Smooth muscle cell (in vitro differentiated cells): Measurements from ENCODE around the gene ATAD3C. TPM values are rescaled to one million over a fixed set of nuclear protein-coding genes. Genes with fewer than 3 reads are reported as not detected.
A peak's percentile ranks its signal among the peaks of the same experiment; 100 is the strongest.
"Not testable (repeated sequence)": the region's sequence is repeated elsewhere in the genome, so short reads cannot be mapped to it uniquely, and the experiment has no call there.

Experiments used
- DNase-seq: peaks from one replicate; lab custom pipeline; 2025; ENCODE audit not compliant: unreplicated experiment; lab: John Stamatoyannopoulos, UW
- H2AFZ ChIP-seq: fragments of 200-600 bp; sonication (generic); 2 replicates; pipeline ENCODE4 v1.6.0; 2016; ENCODE audit warnings: antibody characterized with exemption, low read depth, mild to moderate bottlenecking
- H3F3A ChIP-seq: fragments of 200-600 bp; sonication (generic); 2 replicates; pipeline ENCODE4 v1.6.0; 2017; ENCODE audit warnings: antibody characterized with exemption, low read depth
- H3K27ac ChIP-seq: fragments of 200-600 bp; sonication (generic); 2 replicates; pipeline ENCODE4 v1.5.1; 2016; ENCODE audit warnings: low read depth, mild to moderate bottlenecking
- H3K27me3 ChIP-seq: fragments of 200-600 bp; sonication (generic); 2 replicates; pipeline ENCODE4 v1.6.1; 2016; ENCODE audit warnings: low read depth, mild to moderate bottlenecking
- H3K36me3 ChIP-seq: fragments of 200-600 bp; sonication (generic); 2 replicates; pipeline ENCODE4 v1.5.1; 2016; ENCODE audit warnings: low read depth
- H3K4me1 ChIP-seq: fragments of 200-600 bp; sonication (generic); 2 replicates; pipeline ENCODE4 v1.5.1; 2016; ENCODE audit warnings: low read depth
- H3K4me2 ChIP-seq: fragments of 200-600 bp; sonication (generic); 2 replicates; pipeline ENCODE4 v1.6.0; 2016; ENCODE audit warnings: mild to moderate bottlenecking
- H3K4me3 ChIP-seq: fragments of 200-600 bp; sonication (generic); 2 replicates; pipeline ENCODE4 v1.5.1; 2016; ENCODE audit warnings: mild to moderate bottlenecking
- H3K79me2 ChIP-seq: fragments of 200-600 bp; sonication (generic); 2 replicates; pipeline ENCODE4 v1.6.0; 2016; ENCODE audit warnings: low read depth, mild to moderate bottlenecking
- H3K9ac ChIP-seq: fragments of 200-600 bp; sonication (generic); 2 replicates; pipeline ENCODE4 v1.6.0; 2016; ENCODE audit warnings: low read depth
- H3K9me3 ChIP-seq: fragments of 200-600 bp; sonication (generic); replicated peaks from 2 replicates; pipeline ENCODE4 v1.5.1; 2016; ENCODE audit warnings: low read depth
- H4K20me1 ChIP-seq: fragments of 200-600 bp; sonication (generic); 2 replicates; pipeline ENCODE4 v1.6.0; 2016; ENCODE audit warnings: low read depth
- CTCF ChIP-seq: fragments of 200-600 bp; sonication (generic); IDR thresholded peaks from 2 replicates; pipeline ENCODE4 v1.5.1; 2017; ENCODE audit warnings: borderline replicate concordance, mild to moderate bottlenecking, antibody characterized with exemption; ENCODE audit not compliant: insufficient read depth, poor library complexity, severe bottlenecking
- WGBS: methylation state at CpG from one replicate; pipeline ENCODE4 v1.1.7; 2016; ENCODE audit warnings: low lambda C conversion rate; 5-methylcytosine and 5-hydroxymethylcytosine counted together
- polyA plus RNA-seq: library from polyadenylated mRNA; unstranded; fragments of >200 nt; fragmentation: Nextera tagmentation; extraction: Ambion mirVana; gene quantifications from 2 replicates; pipeline ENCODE4 v1.2.1, GENCODE V29; 2016
- total RNA-seq: library from RNA; depleted of rRNA; stranded (reverse); fragments of >200 nt; gene quantifications from 2 replicates; pipeline ENCODE4 v1.2.3, GENCODE V29; 2014

The ATAD3C gene
- total and polyA plus RNA-seq, 2 experiments from 2014 or later: 0.09 to 0.86 TPM

- no peaks in the 10 kb centered on the region for H3K36me3 ChIP-seq
- H3K4me2 ChIP-seq: peak overlapping the region; percentile 100
- DNase-seq: no peak
- H3K79me2 ChIP-seq: peaks cover 52% of the 10 kb centered on the region
- H3K9me3 ChIP-seq: no peaks in the 10 kb centered on the region
- no peak for TF ChIP-seq CTCF
- H3K27ac ChIP-seq: peak overlapping the region; percentile 76
- H3K9ac ChIP-seq: peak overlapping the region; percentile 89
- H3K4me3 ChIP-seq: peak overlapping the region; percentile 81
- H3F3A ChIP-seq: peaks cover 27% of the 10 kb centered on the region
- peaks cover 18% of the 10 kb centered on the region for H4K20me1 ChIP-seq
- 69% methylated on average over 32 of the region's 43 CpGs for WGBS
- H3K4me1 ChIP-seq: peaks cover 18% of the 10 kb centered on the region
- peak overlapping the region; percentile 50 for H2AFZ ChIP-seq
- H3K27me3 ChIP-seq: no peaks in the 10 kb centered on the region
Measured at GRCh38 chr1:1406101-1406820, 43.2 kb upstream of the ATAD3C start.

- peak within 1 kb of the TSS; percentile 50 for H2AFZ ChIP-seq
- peak within 1 kb of the TSS; percentile 100 for H3K4me2 ChIP-seq
- peaks cover 20% of the 10 kb centered on the region for H3F3A ChIP-seq
- H3K4me3 ChIP-seq: peak within 1 kb of the TSS; percentile 81
- H3K27ac ChIP-seq: peak within 1 kb of the TSS; percentile 76
- peaks cover 18% of the 10 kb centered on the region for H3K4me1 ChIP-seq
- H3K36me3 ChIP-seq: no peaks in the 10 kb centered on the region
- peak within 1 kb of the TSS; percentile 89 for H3K9ac ChIP-seq
- H3K27me3 ChIP-seq: no peaks in the 10 kb centered on the region
- peaks cover 49% of the 10 kb centered on the region for H3K79me2 ChIP-seq
- 1% methylated on average over 85 of the region's 98 CpGs for WGBS
- no peaks in the 10 kb centered on the region for H3K9me3 ChIP-seq
- no peak for TF ChIP-seq CTCF
- peak; percentile 68 for DNase-seq
- peaks cover 18% of the 10 kb centered on the region for H4K20me1 ChIP-seq
Measured at GRCh38 chr1:1406821-1407635, 42.5 kb upstream of the ATAD3C start, which contains the start of gene MRPL20. Gene MRPL20 (minus strand): TSS chr1:1407293. CDS start chr1:1407217, 76 bp downstream.

GRCh38 chr1:1407636-1408318, 41.7 kb upstream of the ATAD3C start:
- Histone ChIP-seq H3K79me2 (peaks cover 49% of the 10 kb centered on the region), H4K20me1 (peaks cover 18% of the 10 kb centered on the region), H3K36me3 (no peaks in the 10 kb centered on the region), H3K27me3 (no peaks in the 10 kb centered on the region), H3K4me2 (peak overlapping the region; percentile 100), H3K9ac (peak overlapping the region; percentile 89), H3F3A (peaks cover 14% of the 10 kb centered on the region), H3K9me3 (no peaks in the 10 kb centered on the region), H3K4me1 (peaks cover 18% of the 10 kb centered on the region), H2AFZ (peak overlapping the region; percentile 50), H3K4me3 (peak overlapping the region; percentile 81), H3K27ac (peak overlapping the region; percentile 76)
- 8% methylated on average over 35 of the region's 41 CpGs for WGBS
- DNase-seq: no peak
- TF ChIP-seq CTCF: no peak

- not testable (repeated sequence) for H3K27ac ChIP-seq, H3K27me3 ChIP-seq, H3K36me3 ChIP-seq, H3K9ac ChIP-seq, H2AFZ ChIP-seq, H3K9me3 ChIP-seq, DNase-seq, H3F3A ChIP-seq, H3K4me3 ChIP-seq, H3K4me2 ChIP-seq
- peaks cover 18% of the 10 kb centered on the region for H4K20me1 ChIP-seq
- H3K79me2 ChIP-seq: peaks cover 43% of the 10 kb centered on the region
- peaks cover 18% of the 10 kb centered on the region for H3K4me1 ChIP-seq
- WGBS: 34% methylated on average over 7 of the region's 8 CpGs
Measured at GRCh38 chr1:1410238-1410637, 39.3 kb upstream of the ATAD3C start.
